Gastroesophageal sphincter (tissue), 4 donors: ENCODE results near the gene COL25A1. TPM values are rescaled to one million over a fixed set of nuclear protein-coding genes. Genes with fewer than 3 reads are reported as not detected.

Experiments
- ATAC-seq: fragments of 150-250 bp; one replicate; pipeline ENCODE4 v1.9.1; 2016; ENCODE audit warnings: mild to moderate bottlenecking, moderate library complexity
- H3K27ac ChIP-seq, 4 donors: fragments of 200-600 bp; sonication (generic) in 3 of 4; 1 replicate in 3 of 4; 2 replicates in 1 of 4; pipeline ENCODE4 v1.5.1; 2016 to 2019
- H3K27me3 ChIP-seq: fragments of 200-600 bp; sonication (generic); one replicate; pipeline ENCODE4 v1.5.1; 2019
- H3K36me3 ChIP-seq, 2 donors: fragments of 200-600 bp; sonication (generic); one replicate each; pipeline ENCODE4 v1.5.1; 2019; ENCODE audit warnings: control low read depth in 1 of 2
- H3K4me1 ChIP-seq, 3 donors: fragments of 200-600 bp; sonication (generic); 1 replicate in 2 of 3; 2 replicates in 1 of 3; pipeline ENCODE4 v1.5.1; 2016 to 2019; ENCODE audit warnings: control low read depth in 2 of 3
- H3K4me3 ChIP-seq, 2 donors: fragments of 200-600 bp; sonication (generic); one replicate each; pipeline ENCODE4 v1.5.1; 2019; ENCODE audit warnings: mild to moderate bottlenecking in 1 of 2, moderate library complexity in 1 of 2
- H3K9me3 ChIP-seq, 3 donors: fragments of 200-600 bp; sonication (generic); one replicate each; pipeline ENCODE4 v1.5.1; 2017 to 2019; ENCODE audit warnings: control low read depth in 2 of 3
- CTCF ChIP-seq, 4 experiments: fragments of 200-600 bp in 2 of 4; fragments of 450-650 bp in 2 of 4; sonication (generic) in 1 of 4; IDR thresholded peaks; one replicate each; pipeline ENCODE4 v1.5.1; 2017 to 2019; ENCODE audit warnings: antibody characterized with exemption in 4 of 4, mild to moderate bottlenecking in 2 of 4, moderate library complexity in 2 of 4
- EP300 ChIP-seq: sonication (generic); formaldehyde crosslinking; IDR thresholded peaks from one replicate; pipeline ENCODE4 v1.6.1; 2017; ENCODE audit warnings: antibody characterized with exemption, mild to moderate bottlenecking
- POLR2A ChIP-seq, 2 donors: fragments of 450-650 bp; IDR thresholded peaks; one replicate each; pipeline ENCODE4 v1.6.1; 2017; ENCODE audit warnings: antibody characterized with exemption in 2 of 2, mild to moderate bottlenecking in 2 of 2, moderate library complexity in 1 of 2
- POLR2AphosphoS5 ChIP-seq: sonication (generic); formaldehyde crosslinking; IDR thresholded peaks from one replicate; pipeline ENCODE4 v1.6.1; 2017; ENCODE audit warnings: antibody characterized with exemption
- WGBS, 2 donors: methylation state at CpG; one replicate each; pipeline ENCODE4 v1.1.5; 2018; ENCODE audit warnings: low coverage in 1 of 2; 5-methylcytosine and 5-hydroxymethylcytosine counted together
- total RNA-seq, 4 donors: library from RNA; depleted of rRNA; stranded (reverse); fragments of >200 nt; gene quantifications; one replicate each; pipeline ENCODE4 v1.1.0, GENCODE V29; 2016

The COL25A1 gene
- total RNA-seq, 4 donors from 2014 or later = 0.40 to 1.8 (median 1.0) TPM

- ATAC-seq = no peak
- Histone ChIP-seq H3K27ac (no peak overlapping the region), H3K27me3 (no peaks in the 10 kb centered on the region), H3K4me1 (no peaks in the 10 kb centered on the region), H3K9me3 (no peaks in the 10 kb centered on the region), H3K36me3 (no peaks in the 10 kb centered on the region), H3K4me3 (no peak overlapping the region)
- TF ChIP-seq POLR2A (IDR thresholded peaks at IDR 0.05) (no peak), POLR2AphosphoS5 (no peak), CTCF (IDR thresholded peaks at IDR 0.05) (no peak), EP300 (no peak)
- WGBS, 2 donors = 63 to 71% methylated on average over 1 of the region's 1 CpG
Observed at GRCh38 chr4:108810087-108810486, 492.4 kb downstream of the COL25A1 start.

DNA sequence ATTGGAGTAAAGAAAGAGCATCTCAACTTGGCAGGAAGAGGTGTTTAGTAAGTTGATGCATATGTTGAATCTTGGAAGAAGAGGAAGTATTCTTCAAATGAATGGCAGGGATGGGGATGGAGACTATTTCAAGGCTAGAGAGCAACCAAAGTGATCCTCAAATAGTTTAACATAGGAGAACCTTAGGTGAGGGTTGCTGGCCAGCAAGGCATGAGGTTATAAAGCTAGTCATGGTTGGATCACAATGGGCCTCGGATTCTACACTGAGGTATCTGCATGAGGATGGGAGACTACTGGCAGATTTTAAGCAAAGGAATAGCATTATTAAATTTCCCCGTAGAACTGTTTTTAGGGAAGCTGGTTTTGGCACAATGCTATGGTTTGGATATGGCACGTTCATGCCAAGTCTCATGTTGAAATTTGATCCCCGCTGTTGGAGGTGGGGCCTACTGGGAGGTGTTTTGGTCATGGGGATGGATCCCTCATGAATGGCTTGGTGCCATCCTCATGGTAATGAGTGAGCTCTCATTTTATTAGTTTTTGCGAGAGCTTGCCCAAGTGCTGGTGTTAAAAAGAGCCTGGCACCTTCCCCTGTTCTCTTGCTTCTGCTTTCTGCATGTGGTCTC lies 497.7 kb downstream of the COL25A1 start:
- TF ChIP-seq CTCF (IDR thresholded peaks at IDR 0.05) = no peak
- TF ChIP-seq POLR2A (IDR thresholded peaks at IDR 0.05) = no peak
- Histone ChIP-seq H3K27me3 (no peaks in the 10 kb centered on the region), H3K4me3 (no peak overlapping the region), H3K4me1 (no peaks in the 10 kb centered on the region), H3K36me3 (no peaks in the 10 kb centered on the region), H3K27ac (no peak overlapping the region), H3K9me3 (no peaks in the 10 kb centered on the region)
- 86 to 93% methylated on average over 3 to 4 of the region's 5 CpGs for WGBS, 2 donors
- ATAC-seq = no peak

- no peaks in the 10 kb centered on the region for H3K36me3 ChIP-seq
- no peaks in the 10 kb centered on the region for H3K9me3 ChIP-seq
- 68 to 84% methylated on average over 4 to 5 of the region's 5 CpGs for WGBS, 2 donors
- peak; percentile 57 for ATAC-seq
- TF ChIP-seq EP300 (no peak), CTCF (IDR thresholded peaks at IDR 0.05) (no peak), POLR2AphosphoS5 (no peak), POLR2A (IDR thresholded peaks at IDR 0.05) (no peak)
- H3K4me1 ChIP-seq = peaks cover 0 to 12% (median 2%) of the 10 kb centered on the region in 3 donors
- H3K27me3 ChIP-seq = no peaks in the 10 kb centered on the region
- H3K27ac ChIP-seq = no peak overlapping the region
- no peak overlapping the region for H3K4me3 ChIP-seq
Observed at GRCh38 chr4:108799306-108799705, 503.2 kb downstream of the COL25A1 start.

DNA sequence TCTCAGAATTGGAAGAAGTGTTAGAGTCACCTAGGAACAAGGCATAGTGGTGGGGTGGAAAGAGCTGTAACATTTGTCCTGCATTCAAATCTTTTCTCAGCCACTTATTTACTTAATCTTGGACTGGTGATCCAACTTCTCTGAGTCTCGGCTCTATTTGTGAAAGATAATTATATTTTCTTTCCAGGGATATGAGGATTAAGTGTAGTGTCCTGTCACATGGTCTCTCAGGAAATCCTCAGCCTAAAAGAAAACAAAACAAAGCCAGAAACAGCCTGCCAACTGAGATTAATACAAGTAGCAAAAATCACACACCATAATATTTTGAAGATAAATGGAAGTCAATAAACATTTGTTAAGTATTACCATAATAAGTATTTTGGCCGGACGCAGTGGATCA lies 506.3 kb downstream of the COL25A1 start:
- ATAC-seq = no peak
- H3K4me1 ChIP-seq = peaks cover 0 to 20% (median 3%) of the 10 kb centered on the region in 3 donors
- no peak for TF ChIP-seq EP300
- no peak for TF ChIP-seq CTCF (IDR thresholded peaks at IDR 0.05)
- no peak for TF ChIP-seq POLR2A (IDR thresholded peaks at IDR 0.05)
- no peak for TF ChIP-seq POLR2AphosphoS5
- H3K27ac ChIP-seq = peak overlapping the region in 1 of 4 donors; percentile 23
- H3K36me3 ChIP-seq = no peaks in the 10 kb centered on the region
- WGBS, 2 donors = 27 to 43% methylated on average over 3 of the region's 3 CpGs
- no peak overlapping the region for H3K4me3 ChIP-seq
- no peaks in the 10 kb centered on the region for H3K9me3 ChIP-seq
- H3K27me3 ChIP-seq = no peaks in the 10 kb centered on the region

GRCh38 chr4:108795733-108796132 lies 506.7 kb downstream of the COL25A1 start:
- Histone ChIP-seq H3K27ac (peak overlapping the region in 1 of 4 donors; percentile 23), H3K9me3 (no peaks in the 10 kb centered on the region), H3K27me3 (no peaks in the 10 kb centered on the region), H3K4me1 (peaks cover 0 to 20% (median 3%) of the 10 kb centered on the region in 3 donors), H3K4me3 (no peak overlapping the region), H3K36me3 (no peaks in the 10 kb centered on the region)
- ATAC-seq = no peak
- no peak for TF ChIP-seq POLR2A (IDR thresholded peaks at IDR 0.05)
- TF ChIP-seq CTCF (IDR thresholded peaks at IDR 0.05) = no peak
- TF ChIP-seq EP300 = no peak
- TF ChIP-seq POLR2AphosphoS5 = no peak
